ENCODE data around the gene LYPD6B. TPM values are rescaled to one million over a fixed set of nuclear protein-coding genes. Genes with fewer than 3 reads are reported as not detected.

The LYPD6B gene
- total RNA-seq, 2 experiments from 2014 or later = not detected

DNA sequence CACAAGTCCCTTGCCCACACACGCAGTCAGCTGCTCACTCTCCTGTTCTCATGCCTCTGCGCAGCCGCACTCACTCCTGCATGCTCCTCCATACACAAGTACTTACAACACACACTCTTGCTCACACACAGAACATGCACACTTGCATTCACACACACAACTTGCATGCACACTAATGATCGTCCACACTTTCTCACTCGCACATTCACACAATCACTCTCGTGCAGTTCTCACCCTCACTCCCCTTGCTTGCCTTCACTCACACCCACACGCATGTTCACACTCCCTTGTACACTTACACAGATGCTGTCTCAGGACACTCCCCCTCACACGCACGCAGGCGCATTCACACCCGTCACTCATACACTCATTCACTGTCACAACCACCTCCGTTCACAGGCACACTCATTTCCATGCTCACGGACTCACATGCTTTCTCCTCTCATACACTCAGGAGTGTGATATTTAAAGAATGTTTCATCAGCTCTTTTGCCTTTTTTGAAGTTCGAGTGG lies 36.1 kb upstream of the LYPD6B start:
- ChIA-PET CTCF (no interaction called here), POLR2A (no interaction called here)
- H3K9me3 Mint-ChIP-seq = no peaks in the 10 kb centered on the region

GRCh38 chr2:149002891-149003740 lies 35.4 kb upstream of the LYPD6B start:
- CTCF ChIA-PET = no interaction called here
- no peak for DNase-seq
- POLR2A ChIA-PET = no interaction called here
- Mint-ChIP-seq H3K9me3 (no peaks in the 10 kb centered on the region), H3K36me3 (ENCODE audit: low read depth) (no peaks in the 10 kb centered on the region), H3K27me3 (no peaks in the 10 kb centered on the region), H3K4me3 (no peak overlapping the region), H3K4me1 (no peaks in the 10 kb centered on the region), H3K27ac (no peak overlapping the region)

More for the DNA sequence above, 36.1 kb upstream of the LYPD6B start:
- H3K27me3 Mint-ChIP-seq = no peaks in the 10 kb centered on the region
- no peaks in the 10 kb centered on the region for H3K36me3 Mint-ChIP-seq (ENCODE audit: low read depth)
- no peak for DNase-seq
- no peak overlapping the region for H3K27ac Mint-ChIP-seq
- H3K4me1 Mint-ChIP-seq = no peaks in the 10 kb centered on the region
- H3K4me3 Mint-ChIP-seq = no peak overlapping the region

- DNase-seq = no peak
- ChIA-PET POLR2A (no interaction called here), CTCF (no interaction called here)
- Mint-ChIP-seq H3K27ac (no peak overlapping the region), H3K4me3 (no peak overlapping the region), H3K9me3 (no peaks in the 10 kb centered on the region), H3K4me1 (no peaks in the 10 kb centered on the region), H3K36me3 (ENCODE audit: low read depth) (no peaks in the 10 kb centered on the region), H3K27me3 (no peaks in the 10 kb centered on the region)
These were observed 33.7 kb upstream of the LYPD6B start for GRCh38 chr2:149004836-149005235.

GRCh38 chr2:149005471-149006077 lies 32.9 kb upstream of the LYPD6B start:
- Mint-ChIP-seq H3K4me1 (no peaks in the 10 kb centered on the region), H3K36me3 (ENCODE audit: low read depth) (no peaks in the 10 kb centered on the region), H3K27ac (no peak overlapping the region), H3K9me3 (no peaks in the 10 kb centered on the region), H3K4me3 (no peak overlapping the region), H3K27me3 (no peaks in the 10 kb centered on the region)
- POLR2A ChIA-PET = no interaction called here
- CTCF ChIA-PET = no interaction called here
- DNase-seq = no peak

- no peaks in the 10 kb centered on the region for H3K4me1 Mint-ChIP-seq
- H3K27me3 Mint-ChIP-seq = no peaks in the 10 kb centered on the region
- H3K36me3 Mint-ChIP-seq (ENCODE audit: low read depth) = no peaks in the 10 kb centered on the region
- no peak for DNase-seq
- ChIA-PET CTCF (interaction anchor here (1.2 to 1.7 kb wide), 2 partner anchors 10 to 11 kb away, joined by 4 to 5 read pairs; no protein-coding TSS in a partner anchor), POLR2A (no interaction called here)
- H3K4me3 Mint-ChIP-seq = no peak overlapping the region
- no peaks in the 10 kb centered on the region for H3K9me3 Mint-ChIP-seq
- H3K27ac Mint-ChIP-seq = no peak overlapping the region
These were observed 31.5 kb upstream of the LYPD6B start for GRCh38 chr2:149006883-149007543.

DNA sequence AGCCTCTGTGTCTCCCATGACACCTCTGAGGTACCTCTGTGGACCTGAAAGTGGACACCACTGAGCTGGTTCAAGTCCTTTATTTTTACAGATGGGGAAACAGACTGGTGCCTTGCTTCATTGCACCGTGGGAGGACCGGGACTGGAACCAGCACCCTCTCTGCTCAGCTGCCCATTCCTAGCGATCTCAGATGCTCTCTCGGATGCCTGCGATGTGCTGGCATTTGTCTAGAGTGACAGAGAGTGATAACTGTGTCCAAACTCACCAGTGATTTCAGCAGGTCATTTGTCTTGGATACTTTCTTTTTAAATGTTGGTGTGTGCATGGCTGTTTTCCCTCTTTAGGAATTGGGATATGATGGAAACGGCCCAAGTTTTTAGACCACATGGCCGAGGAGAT lies 30.1 kb upstream of the LYPD6B start:
- H3K4me1 Mint-ChIP-seq = no peaks in the 10 kb centered on the region
- CTCF ChIA-PET = interaction anchor here (1.2 to 1.7 kb wide), 2 partner anchors 9 to 10 kb away, joined by 4 to 5 read pairs; no protein-coding TSS in a partner anchor
- H3K27ac Mint-ChIP-seq = no peak overlapping the region
- POLR2A ChIA-PET = no interaction called here
- no peaks in the 10 kb centered on the region for H3K36me3 Mint-ChIP-seq (ENCODE audit: low read depth)
- H3K27me3 Mint-ChIP-seq = no peaks in the 10 kb centered on the region
- no peak overlapping the region for H3K4me3 Mint-ChIP-seq
- H3K9me3 Mint-ChIP-seq = no peaks in the 10 kb centered on the region
- no peak for DNase-seq

GRCh38 chr2:149009576-149010461 lies 28.7 kb upstream of the LYPD6B start:
- ChIA-PET CTCF (interaction anchor here (1.5 kb wide), 1 partner anchor 12 kb away, joined by 3 read pairs; no protein-coding TSS in a partner anchor), POLR2A (no interaction called here)
- Mint-ChIP-seq H3K4me3 (no peak overlapping the region), H3K27me3 (no peaks in the 10 kb centered on the region), H3K36me3 (ENCODE audit: low read depth) (no peaks in the 10 kb centered on the region), H3K9me3 (no peaks in the 10 kb centered on the region), H3K4me1 (no peaks in the 10 kb centered on the region), H3K27ac (no peak overlapping the region)
- DNase-seq = no peak

- no peaks in the 10 kb centered on the region for H3K9me3 Mint-ChIP-seq
- no peak overlapping the region for H3K27ac Mint-ChIP-seq
- ChIA-PET POLR2A (no interaction called here), CTCF (interaction anchor here (1.3 kb wide), 1 partner anchor 549 kb away, joined by 4 read pairs; no protein-coding TSS in a partner anchor)
- H3K27me3 Mint-ChIP-seq = no peaks in the 10 kb centered on the region
- H3K36me3 Mint-ChIP-seq (ENCODE audit: low read depth) = no peaks in the 10 kb centered on the region
- DNase-seq = no peak
- no peak overlapping the region for H3K4me3 Mint-ChIP-seq
- peaks cover 1% of the 10 kb centered on the region for H3K4me1 Mint-ChIP-seq
These were observed 26.0 kb upstream of the LYPD6B start for GRCh38 chr2:149012545-149012944.

DNA sequence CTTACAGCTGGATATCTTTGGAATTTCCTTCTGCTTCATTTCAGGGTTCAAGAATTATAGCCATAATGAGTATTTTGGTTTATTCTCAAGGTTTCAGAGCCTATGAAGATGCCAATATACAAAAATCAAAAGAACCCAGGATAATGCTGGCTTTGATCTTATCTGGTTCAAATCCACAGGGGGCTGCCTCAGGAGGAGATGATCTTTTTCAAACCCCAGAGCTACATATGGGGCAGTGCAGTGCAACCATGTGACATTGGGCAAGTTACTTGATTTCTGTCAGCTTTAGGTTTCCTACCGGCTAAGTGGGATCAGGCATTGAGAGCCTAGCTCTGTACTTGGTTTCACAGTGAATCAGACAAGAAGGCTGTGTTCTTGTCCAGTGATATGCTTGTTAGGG lies 23.0 kb upstream of the LYPD6B start:
- CTCF ChIA-PET = interaction anchor here (3.2 kb wide), 1 partner anchor 16 kb away, joined by 11 read pairs; no protein-coding TSS in a partner anchor
- Mint-ChIP-seq H3K27me3 (no peaks in the 10 kb centered on the region), H3K4me3 (no peak overlapping the region), H3K27ac (no peak overlapping the region), H3K36me3 (ENCODE audit: low read depth) (no peaks in the 10 kb centered on the region), H3K4me1 (peaks cover 1% of the 10 kb centered on the region), H3K9me3 (no peaks in the 10 kb centered on the region)
- no peak for DNase-seq
- POLR2A ChIA-PET = interaction anchor here (0.6 kb wide), 1 partner anchor 89 kb away, joined by 5 read pairs; no protein-coding TSS in a partner anchor

DNA sequence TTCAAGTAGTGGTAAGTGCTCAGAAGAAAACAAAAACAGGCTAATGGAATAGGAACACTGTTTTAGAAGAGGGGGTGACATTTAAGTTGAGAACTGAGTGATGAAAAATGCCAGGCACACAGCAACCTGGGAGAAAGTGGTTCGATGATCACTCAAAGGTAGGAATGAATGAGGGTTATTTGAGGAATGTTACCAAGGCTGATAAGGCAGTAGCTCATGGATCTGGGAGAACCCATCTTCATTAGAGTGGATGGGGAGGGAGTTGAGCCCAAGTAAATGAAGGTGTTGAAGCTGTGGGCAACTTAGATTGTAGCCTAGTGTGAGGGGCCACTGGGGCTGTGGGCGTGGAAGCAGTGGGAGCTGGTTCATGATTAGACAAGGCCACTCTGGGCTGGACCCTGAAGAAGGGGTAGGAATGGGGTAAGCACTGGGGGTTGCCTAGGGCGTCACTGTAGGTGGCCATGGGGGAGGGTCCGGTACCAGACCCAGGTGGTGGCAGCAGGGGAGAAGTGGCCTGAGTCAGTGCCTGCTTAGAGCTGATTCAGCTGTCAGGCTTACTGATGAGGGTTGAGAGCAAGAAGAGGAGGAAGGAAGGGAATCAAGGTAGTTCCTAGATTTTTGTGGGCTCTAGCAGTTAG lies 22.5 kb upstream of the LYPD6B start:
- Mint-ChIP-seq H3K27me3 (no peaks in the 10 kb centered on the region), H3K4me3 (no peak overlapping the region), H3K4me1 (peaks cover 1% of the 10 kb centered on the region), H3K36me3 (ENCODE audit: low read depth) (no peaks in the 10 kb centered on the region), H3K27ac (no peak overlapping the region), H3K9me3 (no peaks in the 10 kb centered on the region)
- no peak for DNase-seq
- ChIA-PET CTCF (interaction anchor here (1.3 to 3.2 kb wide), 3 partner anchors 10 to 25 kb away, joined by 4 to 11 read pairs (median 5); no protein-coding TSS in a partner anchor), POLR2A (interaction anchor here (0.6 kb wide), 1 partner anchor 1149 kb away, joined by 3 read pairs; no protein-coding TSS in a partner anchor)

DNA sequence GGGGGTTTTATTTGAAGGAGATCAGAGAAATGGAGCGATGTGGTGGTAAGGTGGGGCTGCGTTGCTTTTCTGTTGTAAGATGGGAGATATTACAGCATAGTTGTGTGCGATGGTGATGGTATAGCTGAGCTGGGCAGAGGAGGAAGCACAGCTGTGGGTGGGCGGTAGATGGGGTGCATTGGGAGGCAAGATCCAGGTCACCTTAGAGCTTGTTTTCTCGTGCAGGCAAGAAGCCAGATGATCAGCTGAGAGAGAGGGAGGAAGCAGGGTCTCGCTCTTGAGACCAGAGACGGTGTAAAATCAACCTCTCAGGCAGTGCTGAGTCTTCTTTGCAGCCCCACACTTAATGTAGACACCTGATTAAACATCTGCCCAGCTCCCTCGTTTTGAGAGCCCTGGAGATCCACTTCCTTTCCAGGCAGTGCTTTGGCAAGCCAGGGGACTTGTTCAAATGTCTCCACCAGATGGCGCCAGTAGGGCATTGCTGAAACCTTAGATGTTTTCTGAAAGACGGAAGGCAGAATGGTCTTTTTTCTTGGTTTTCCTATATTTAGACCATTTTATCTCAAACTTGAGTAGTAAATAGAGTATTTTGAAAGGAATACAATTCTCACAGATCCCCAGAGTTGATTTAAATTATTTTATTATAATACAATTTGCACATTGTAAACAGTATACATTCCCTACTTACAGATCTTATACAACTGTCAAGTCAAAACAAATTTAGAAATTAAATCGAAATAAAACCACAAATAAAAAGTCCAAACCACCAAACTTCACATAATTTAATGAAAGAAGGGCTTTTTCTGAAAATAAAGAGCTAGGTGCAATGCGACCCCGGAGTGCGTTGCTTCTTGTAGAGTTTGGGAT lies 21.1 kb upstream of the LYPD6B start:
- ChIA-PET POLR2A (no interaction called here), CTCF (interaction anchor here (0.6 to 3.2 kb wide), 9 partner anchors 9 to 855 kb away, joined by 3 to 11 read pairs (median 4); no protein-coding TSS in a partner anchor)
- peak; percentile 84 for DNase-seq
- Mint-ChIP-seq H3K36me3 (ENCODE audit: low read depth) (no peaks in the 10 kb centered on the region), H3K27ac (no peak overlapping the region), H3K27me3 (no peaks in the 10 kb centered on the region), H3K4me1 (peaks cover 1% of the 10 kb centered on the region), H3K4me3 (no peak overlapping the region), H3K9me3 (no peaks in the 10 kb centered on the region)
